Neural progenitor cell (in vitro differentiated cells): ENCODE measurements around the gene TEX2.

Source experiments
- EZH2 ChIP-seq: fragments of 200-600 bp; sonication (generic); IDR thresholded peaks from 2 replicates; pipeline ENCODE4 v1.6.1; 2017; ENCODE audit warnings: antibody characterized with exemption, mild to moderate bottlenecking, moderate library complexity
- TF ChIP-seq, protein P1 (sequence below): fragments of 200-600 bp; sonication (generic); IDR thresholded peaks from 2 replicates; pipeline ENCODE4 v1.5.1; 2017; ENCODE audit warnings: antibody characterized with exemption, mild to moderate bottlenecking

DNA sequence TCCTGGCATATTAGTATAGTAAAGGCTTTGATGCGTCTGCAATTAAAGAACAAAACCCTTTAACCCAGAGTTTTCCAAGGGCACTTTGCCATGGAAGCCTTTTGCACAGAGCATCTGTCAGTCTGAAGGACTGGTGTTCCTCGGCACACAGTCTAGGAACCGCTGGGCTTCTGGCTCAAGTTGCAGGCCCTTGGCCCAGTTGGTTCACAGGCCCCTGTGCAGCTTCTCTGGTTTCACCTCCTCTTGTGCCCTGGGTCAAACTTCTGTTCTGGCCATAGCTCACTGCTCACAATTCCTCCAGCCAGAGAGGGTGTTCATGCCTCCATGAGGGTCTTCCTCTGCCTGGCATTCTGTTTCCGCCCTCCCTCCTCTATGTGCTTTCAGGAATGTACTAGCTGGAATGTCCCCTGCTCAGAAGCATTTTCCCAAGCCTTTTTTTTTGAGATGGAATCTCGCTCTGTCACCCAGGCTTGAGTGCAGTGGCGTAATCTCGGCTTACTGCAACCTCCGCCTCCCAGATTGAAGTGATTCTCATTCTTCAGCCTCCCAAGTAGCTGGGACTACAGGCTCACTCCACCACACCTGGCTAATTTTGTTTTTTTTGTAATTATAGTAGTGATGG is 34.5 kb upstream of the TEX2 start:
- TF ChIP-seq, protein P1, sequence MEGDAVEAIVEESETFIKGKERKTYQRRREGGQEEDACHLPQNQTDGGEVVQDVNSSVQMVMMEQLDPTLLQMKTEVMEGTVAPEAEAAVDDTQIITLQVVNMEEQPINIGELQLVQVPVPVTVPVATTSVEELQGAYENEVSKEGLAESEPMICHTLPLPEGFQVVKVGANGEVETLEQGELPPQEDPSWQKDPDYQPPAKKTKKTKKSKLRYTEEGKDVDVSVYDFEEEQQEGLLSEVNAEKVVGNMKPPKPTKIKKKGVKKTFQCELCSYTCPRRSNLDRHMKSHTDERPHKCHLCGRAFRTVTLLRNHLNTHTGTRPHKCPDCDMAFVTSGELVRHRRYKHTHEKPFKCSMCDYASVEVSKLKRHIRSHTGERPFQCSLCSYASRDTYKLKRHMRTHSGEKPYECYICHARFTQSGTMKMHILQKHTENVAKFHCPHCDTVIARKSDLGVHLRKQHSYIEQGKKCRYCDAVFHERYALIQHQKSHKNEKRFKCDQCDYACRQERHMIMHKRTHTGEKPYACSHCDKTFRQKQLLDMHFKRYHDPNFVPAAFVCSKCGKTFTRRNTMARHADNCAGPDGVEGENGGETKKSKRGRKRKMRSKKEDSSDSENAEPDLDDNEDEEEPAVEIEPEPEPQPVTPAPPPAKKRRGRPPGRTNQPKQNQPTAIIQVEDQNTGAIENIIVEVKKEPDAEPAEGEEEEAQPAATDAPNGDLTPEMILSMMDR, result no peak
- TF ChIP-seq EZH2, result no peak
